Measurements from ENCODE around the gene SOX15. TPM values are rescaled to one million over a fixed set of nuclear protein-coding genes. Genes with fewer than 3 reads are reported as not detected.

Gene SOX15
- total RNA-seq, 2 experiments from 2014 or later: 0.84 to 1.6 TPM

GRCh38 chr17:7553356-7553755 lies 36.5 kb downstream of the SOX15 start:
- Histone ChIP-seq H3K9me2 (ENCODE audit: insufficient read depth, low read length) (no peaks in the 10 kb centered on the region), H3K9me3 (ENCODE audit: low read length) (no peaks in the 10 kb centered on the region), H3K4me3 (ENCODE audit: low read depth, low read length, poor library complexity, severe bottlenecking) (no peak overlapping the region), H4K20me1 (ENCODE audit: insufficient read depth, low read length) (no peaks in the 10 kb centered on the region), H3K36me3 (ENCODE audit: insufficient read depth, low read length) (no peaks in the 10 kb centered on the region), H3K4me2 (ENCODE audit: low read length) (peak overlapping the region; percentile 18), H3K27ac (ENCODE audit: low read depth, low read length, poor library complexity, severe bottlenecking) (no peak overlapping the region), H3K4me1 (ENCODE audit: insufficient read depth, low read length, poor library complexity, severe bottlenecking) (peaks cover 22% of the 10 kb centered on the region), H2AFZ (ENCODE audit: low read length) (peak overlapping the region; percentile 42; the same call in 1 of the 2 replicates), H3K79me2 (ENCODE audit: insufficient read depth, low read depth, low read length) (no peaks in the 10 kb centered on the region)
- no peak for TF ChIP-seq EZH2phosphoT487 (IDR thresholded peaks at IDR 0.05; ENCODE audit: borderline replicate concordance, low read depth, low read length)
- TF ChIP-seq CTCF (conservative IDR thresholded peaks at IDR 0.05; ENCODE audit: low read length): no peak
- ChIA-PET CTCF (ENCODE audit: unreplicated experiment) (interaction anchor here (0.7 to 0.8 kb wide), 2 partner anchors 31 to 56 kb away, joined by 4 read pairs; no protein-coding TSS in a partner anchor), POLR2A (interaction anchor here (0.7 to 1.0 kb wide), 2 partner anchors 34 to 67 kb away, joined by 3 read pairs; no protein-coding TSS in a partner anchor)
- BruUV-seq (replicated peaks): no TSS peak
- DNase-seq (ENCODE audit: low spot score): no peak
- intact Hi-C loops (cut with micrococcal nuclease; ENCODE audit: unreplicated experiment): no loop called here

GRCh38 chr17:7552621-7553051 lies 37.3 kb downstream of the SOX15 start:
- H2AFZ ChIP-seq (ENCODE audit: low read length): peak overlapping the region; percentile 17; the same call in 1 of the 2 replicates
- no TSS peak for BruUV-seq (replicated peaks)
- intact Hi-C loops (cut with micrococcal nuclease; ENCODE audit: unreplicated experiment): no loop called here

More at GRCh38 chr17:7552621-7553051, 37.3 kb downstream of the SOX15 start:
- ChIA-PET CTCF (ENCODE audit: unreplicated experiment) (interaction anchor here (0.7 kb wide), 1 partner anchor 31 kb away, joined by 4 read pairs; no protein-coding TSS in a partner anchor), POLR2A (interaction anchor here (0.7 to 0.8 kb wide), 2 partner anchors 68 to 129 kb away, joined by 3 to 6 read pairs; no protein-coding TSS in a partner anchor)
- Histone ChIP-seq H3K4me2 (ENCODE audit: low read length) (peak overlapping the region; percentile 18; the same call in 1 of the 2 replicates), H4K20me1 (ENCODE audit: insufficient read depth, low read length) (no peaks in the 10 kb centered on the region), H3K9me3 (ENCODE audit: low read length) (no peaks in the 10 kb centered on the region), H3K4me3 (ENCODE audit: low read depth, low read length, poor library complexity, severe bottlenecking) (no peak overlapping the region), H3K79me2 (ENCODE audit: insufficient read depth, low read depth, low read length) (no peaks in the 10 kb centered on the region), H3K9me2 (ENCODE audit: insufficient read depth, low read length) (no peaks in the 10 kb centered on the region), H3K4me1 (ENCODE audit: insufficient read depth, low read length, poor library complexity, severe bottlenecking) (peaks cover 14% of the 10 kb centered on the region), H3K36me3 (ENCODE audit: insufficient read depth, low read length) (no peaks in the 10 kb centered on the region), H3K27ac (ENCODE audit: low read depth, low read length, poor library complexity, severe bottlenecking) (peak overlapping the region; percentile 21)
- peak; percentile 64 for DNase-seq (ENCODE audit: low spot score)
- TF ChIP-seq EZH2phosphoT487 (IDR thresholded peaks at IDR 0.05; ENCODE audit: borderline replicate concordance, low read depth, low read length): no peak
- no peak for TF ChIP-seq CTCF (conservative IDR thresholded peaks at IDR 0.05; ENCODE audit: low read length)
